Erythroblast (primary cell): ENCODE data around the gene FBXW4.

ENCODE experiments used
- GATA1 ChIP-seq: IDR thresholded peaks from 2 replicates; pipeline ENCODE4 v1.6.1; 2011; ENCODE audit warnings: low read depth, mild to moderate bottlenecking, control low read depth, low read length, moderate library complexity
- POLR2A ChIP-seq: IDR thresholded peaks from 2 replicates; pipeline ENCODE4 v1.6.1; 2011; ENCODE audit warnings: mild to moderate bottlenecking, low read length

- TF ChIP-seq POLR2A (no peak), GATA1 (no peak)
Measured at GRCh38 chr10:101671453-101671852, 23.5 kb downstream of the FBXW4 start.
